ENCODE data around the gene ENPP7. TPM values are rescaled to one million over a fixed set of nuclear protein-coding genes. Genes with fewer than 3 reads are reported as not detected.

ENPP7 gene
- total RNA-seq, 4 donors from 2014 or later = not detected

- H3K27ac ChIP-seq = no peak overlapping the region
- TF ChIP-seq CTCF (IDR thresholded peaks at IDR 0.05) = no peak
- no peak for TF ChIP-seq EP300 (IDR thresholded peaks at IDR 0.05)
- no peak for TF ChIP-seq POLR2A (IDR thresholded peaks at IDR 0.05)
- peaks cover 4 to 48% of the 10 kb centered on the region in 2 donors for H3K27me3 ChIP-seq
- no peaks in the 10 kb centered on the region for H3K9me3 ChIP-seq
- no peak overlapping the region for H3K4me3 ChIP-seq
- no peak for DNase-seq (ENCODE audit: low spot score in 2 of 2)
- H3K4me1 ChIP-seq = peaks cover 0 to 26% (median 4%) of the 10 kb centered on the region in 4 donors
- H3K36me3 ChIP-seq = peaks cover 0 to 25% (median 0%) of the 10 kb centered on the region in 3 donors
- 91 to 96% methylated on average over 9 to 10 of the region's 10 CpGs for WGBS, 2 donors
Observed at GRCh38 chr17:79779661-79780365, 49.1 kb downstream of the ENPP7 start.

GRCh38 chr17:79781012-79781650, 50.4 kb downstream of the ENPP7 start:
- no peak for TF ChIP-seq EP300 (IDR thresholded peaks at IDR 0.05)
- TF ChIP-seq CTCF (IDR thresholded peaks at IDR 0.05) = no peak
- no peak for TF ChIP-seq POLR2A (IDR thresholded peaks at IDR 0.05)
- WGBS, 2 donors = 80 to 86% methylated on average over 11 to 12 of the region's 12 CpGs
- no peak for DNase-seq (ENCODE audit: low spot score in 2 of 2)
- H3K4me1 ChIP-seq = peaks cover 0 to 26% (median 4%) of the 10 kb centered on the region in 4 donors
- no peak overlapping the region for H3K27ac ChIP-seq
- H3K27me3 ChIP-seq = peaks cover 4 to 49% of the 10 kb centered on the region in 2 donors
- peaks cover 0 to 34% (median 0%) of the 10 kb centered on the region in 3 donors for H3K36me3 ChIP-seq
- H3K9me3 ChIP-seq = no peaks in the 10 kb centered on the region
- H3K4me3 ChIP-seq = no peak overlapping the region

- 77 to 84% methylated on average over 24 to 26 of the region's 27 CpGs for WGBS, 2 donors
- DNase-seq (ENCODE audit: low spot score in 2 of 2) = no peak
- peaks cover 0 to 34% (median 0%) of the 10 kb centered on the region in 3 donors for H3K36me3 ChIP-seq
- peaks cover 4 to 49% of the 10 kb centered on the region in 2 donors for H3K27me3 ChIP-seq
- H3K9me3 ChIP-seq = no peaks in the 10 kb centered on the region
- peaks cover 0 to 20% (median 4%) of the 10 kb centered on the region in 4 donors for H3K4me1 ChIP-seq
- TF ChIP-seq CTCF (IDR thresholded peaks at IDR 0.05) (no peak), POLR2A (IDR thresholded peaks at IDR 0.05) (no peak), EP300 (IDR thresholded peaks at IDR 0.05) (no peak)
- no peak overlapping the region for H3K4me3 ChIP-seq
- H3K27ac ChIP-seq = no peak overlapping the region
Observed at GRCh38 chr17:79781736-79782575, 51.2 kb downstream of the ENPP7 start.

- H3K4me3 ChIP-seq = no peak overlapping the region
- H3K36me3 ChIP-seq = peaks cover 0 to 34% (median 0%) of the 10 kb centered on the region in 3 donors
- H3K27ac ChIP-seq = no peak overlapping the region
- H3K4me1 ChIP-seq = peaks cover 0 to 5% (median 0%) of the 10 kb centered on the region in 4 donors
- peaks cover 4 to 57% of the 10 kb centered on the region in 2 donors for H3K27me3 ChIP-seq
- no peak for TF ChIP-seq CTCF (IDR thresholded peaks at IDR 0.05)
- TF ChIP-seq POLR2A (IDR thresholded peaks at IDR 0.05) = no peak
- no peak for TF ChIP-seq EP300 (IDR thresholded peaks at IDR 0.05)
- 90 to 98% methylated on average over 7 to 16 of the region's 18 CpGs for WGBS, 2 donors
- no peak for DNase-seq (ENCODE audit: low spot score in 2 of 2)
- H3K9me3 ChIP-seq = no peaks in the 10 kb centered on the region
Observed at GRCh38 chr17:79783891-79784290, 53.1 kb downstream of the ENPP7 start.
